Measurements from ENCODE around the gene RIMS4. TPM values are rescaled to one million over a fixed set of nuclear protein-coding genes. Genes with fewer than 3 reads are reported as not detected.

RIMS4 gene
- total and polyA plus RNA-seq, 4 donors, result not detected

- Histone ChIP-seq H3K27me3 (ENCODE audit: control insufficient read depth in 4 of 4, insufficient read depth in 4 of 4, low read length in 3 of 4) (no peaks in the 10 kb centered on the region), H3K9me3 (ENCODE audit: control insufficient read depth in 4 of 4, low read length in 3 of 4) (no peaks in the 10 kb centered on the region), H3K36me3 (ENCODE audit: control insufficient read depth in 4 of 4, insufficient read depth in 3 of 4, low read depth in 1 of 4, low read length in 3 of 4) (no peaks in the 10 kb centered on the region), H3K4me1 (ENCODE audit: control insufficient read depth in 4 of 4, insufficient read depth in 4 of 4, low read length in 3 of 4) (no peaks in the 10 kb centered on the region), H3K9ac (ENCODE audit: low read depth in 1 of 2, low read length in 2 of 2) (no peak overlapping the region), H3K27ac (ENCODE audit: low read depth in 1 of 2, low read length in 2 of 2) (no peak overlapping the region), H3K4me3 (ENCODE audit: low read depth in 1 of 3, low read length in 3 of 3) (no peak overlapping the region)
- WGBS, result 44% methylated on average over 9 of the region's 9 CpGs
- TF ChIP-seq NR2F2 (IDR thresholded peaks at IDR 0.05) (peak; percentile 96), HNF4A (conservative IDR thresholded peaks at IDR 0.05) (no peak), RXRA (IDR thresholded peaks at IDR 0.05) (peak; percentile 14 to 37)
- no peak for DNase-seq (ENCODE audit: low spot score)
Measured at GRCh38 chr20:44702776-44703175, 107.6 kb downstream of the RIMS4 start.

- no peak for DNase-seq (ENCODE audit: low spot score)
- Histone ChIP-seq H3K27me3 (ENCODE audit: control insufficient read depth in 4 of 4, insufficient read depth in 4 of 4, low read length in 3 of 4) (no peaks in the 10 kb centered on the region), H3K36me3 (ENCODE audit: control insufficient read depth in 4 of 4, insufficient read depth in 3 of 4, low read depth in 1 of 4, low read length in 3 of 4) (no peaks in the 10 kb centered on the region), H3K27ac (ENCODE audit: low read depth in 1 of 2, low read length in 2 of 2) (no peak overlapping the region), H3K4me3 (ENCODE audit: low read depth in 1 of 3, low read length in 3 of 3) (no peak overlapping the region), H3K9me3 (ENCODE audit: control insufficient read depth in 4 of 4, low read length in 3 of 4) (no peaks in the 10 kb centered on the region), H3K9ac (ENCODE audit: low read depth in 1 of 2, low read length in 2 of 2) (no peak overlapping the region), H3K4me1 (ENCODE audit: control insufficient read depth in 4 of 4, insufficient read depth in 4 of 4, low read length in 3 of 4) (no peaks in the 10 kb centered on the region)
- WGBS, result 80% methylated on average over 7 of the region's 7 CpGs
- TF ChIP-seq RAD21 (IDR thresholded peaks at IDR 0.05) (no peak), REST (IDR thresholded peaks at IDR 0.05) (no peak), ZBTB33 (IDR thresholded peaks at IDR 0.05) (no peak), FOXA2 (IDR thresholded peaks at IDR 0.05) (no peak), TAF1 (conservative IDR thresholded peaks at IDR 0.05) (no peak), FOXA1 (IDR thresholded peaks at IDR 0.05) (no peak), HNF4A (conservative IDR thresholded peaks at IDR 0.05) (no peak), HNF4G (IDR thresholded peaks at IDR 0.05) (no peak), CTCF (IDR thresholded peaks at IDR 0.05; ENCODE audit: low read depth, low read length, missing input control) (no peak), RXRA (IDR thresholded peaks at IDR 0.05) (no peak), EGR1 (IDR thresholded peaks at IDR 0.05; ENCODE audit: low read depth in 2 of 2) (no peak), GABPA (IDR thresholded peaks at IDR 0.05 in 1 of 2, conservative IDR thresholded peaks at IDR 0.05 in 1 of 2) (no peak), JUND (IDR thresholded peaks at IDR 0.05) (no peak), YY1 (IDR thresholded peaks at IDR 0.05) (no peak), MAX (IDR thresholded peaks at IDR 0.05) (no peak), NR2F2 (IDR thresholded peaks at IDR 0.05) (no peak)
Measured at GRCh38 chr20:44701858-44702256, 108.5 kb downstream of the RIMS4 start.

Other genes starting within 250 kb of the RIMS4 start
- gene PKIG, start 228.0 kb downstream of the RIMS4 start, total RNA-seq, result 10 to 100 TPM; 10.6 to 23.1 TPM
- gene PKIG, start 228.0 kb downstream of the RIMS4 start, polyA plus RNA-seq, result 10 to 100 TPM; 23.7 to 24.3 TPM
- gene ADA, start 158.8 kb downstream of the RIMS4 start, total RNA-seq, result 1 to 10 TPM; 2.9 to 7.7 TPM
- gene ADA, start 158.8 kb downstream of the RIMS4 start, polyA plus RNA-seq, result 1 to 10 TPM; 2.9 to 3.1 TPM
- gene CCN5, start 95.2 kb downstream of the RIMS4 start, total RNA-seq, result 1 to 10 TPM in 1 of 2 donors, not detected in 1; 1.2 TPM
- gene CCN5, start 95.2 kb downstream of the RIMS4 start, polyA plus RNA-seq, result 1 to 10 TPM; 1.9 to 3.6 TPM
- gene KCNK15, start 64.7 kb downstream of the RIMS4 start, total RNA-seq, result under 1 TPM in 1 of 2 donors, not detected in 1; 0.08 TPM
- under 1 TPM; 0.08 to 0.11 TPM for gene KCNK15, start 64.7 kb downstream of the RIMS4 start, polyA plus RNA-seq
- 10 to 100 TPM; 42.4 to 44.3 TPM for gene YWHAB, start 75.2 kb upstream of the RIMS4 start, total RNA-seq
- 10 to 100 TPM; 41.6 to 86.5 TPM for gene YWHAB, start 75.2 kb upstream of the RIMS4 start, polyA plus RNA-seq
- 10 to 100 TPM in 1 of 2 donors, 1 to 10 TPM in 1; 4.7 to 21.0 TPM for gene PABPC1L, start 99.5 kb upstream of the RIMS4 start, total RNA-seq
- 10 to 100 TPM; 10.6 to 11.3 TPM for gene PABPC1L, start 99.5 kb upstream of the RIMS4 start, polyA plus RNA-seq
- gene TOMM34, start 149.9 kb upstream of the RIMS4 start, total RNA-seq, result 1 to 10 TPM; 4.4 to 5.6 TPM
- 10 to 100 TPM in 1 of 2 donors, 1 to 10 TPM in 1; 10.0 to 12.1 TPM for gene TOMM34, start 149.9 kb upstream of the RIMS4 start, polyA plus RNA-seq
- gene STK4, start 156.0 kb upstream of the RIMS4 start, total RNA-seq, result 10 to 100 TPM; 16.7 to 20.8 TPM
- 10 to 100 TPM in 1 of 2 donors, 1 to 10 TPM in 1; 3.7 to 11.1 TPM for gene STK4, start 156.0 kb upstream of the RIMS4 start, polyA plus RNA-seq

All from liver (tissue), 9 donors.